ENCODE results near the gene FER. TPM values are rescaled to one million over a fixed set of nuclear protein-coding genes. Genes with fewer than 3 reads are reported as not detected.

FER gene
- total and polyA plus RNA-seq, 12 donors: 1.4 to 21.9 (median 14.9) TPM

DNA sequence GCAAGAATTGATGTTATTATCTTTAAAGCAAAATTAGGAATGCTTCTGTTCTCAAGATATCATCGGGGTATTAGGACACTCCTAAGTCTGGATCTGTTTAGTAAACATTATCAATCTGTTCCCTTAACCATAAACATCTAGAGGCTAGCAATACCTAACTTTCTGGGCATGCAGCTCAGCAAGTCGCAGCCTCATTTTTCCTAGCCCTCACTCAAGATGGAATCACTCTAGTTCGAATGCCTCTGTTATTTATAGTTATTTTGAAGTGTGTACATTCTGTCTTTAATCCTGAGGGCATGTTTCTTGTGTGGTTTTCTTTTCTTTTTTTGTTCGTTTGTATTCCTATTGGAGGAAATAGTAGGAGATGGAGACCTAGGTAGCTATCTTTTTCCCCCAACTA, 66.9 kb downstream of the FER start:
- intact Hi-C loops (cut with DNase I): no loop called here
- Histone ChIP-seq H3K27me3 (no peaks in the 10 kb centered on the region), H3K9me3 (peaks cover 0 to 13% (median 0%) of the 10 kb centered on the region in 11 donors), H3K27ac (no peak overlapping the region), H3K36me3 (no peaks in the 10 kb centered on the region), H3K4me3 (peak overlapping the region in 3 of 10 donors; percentile 1 to 12 (median 8)), H3K4me1 (peaks cover 0 to 17% (median 8%) of the 10 kb centered on the region in 9 donors)
- TF ChIP-seq, protein P1, sequence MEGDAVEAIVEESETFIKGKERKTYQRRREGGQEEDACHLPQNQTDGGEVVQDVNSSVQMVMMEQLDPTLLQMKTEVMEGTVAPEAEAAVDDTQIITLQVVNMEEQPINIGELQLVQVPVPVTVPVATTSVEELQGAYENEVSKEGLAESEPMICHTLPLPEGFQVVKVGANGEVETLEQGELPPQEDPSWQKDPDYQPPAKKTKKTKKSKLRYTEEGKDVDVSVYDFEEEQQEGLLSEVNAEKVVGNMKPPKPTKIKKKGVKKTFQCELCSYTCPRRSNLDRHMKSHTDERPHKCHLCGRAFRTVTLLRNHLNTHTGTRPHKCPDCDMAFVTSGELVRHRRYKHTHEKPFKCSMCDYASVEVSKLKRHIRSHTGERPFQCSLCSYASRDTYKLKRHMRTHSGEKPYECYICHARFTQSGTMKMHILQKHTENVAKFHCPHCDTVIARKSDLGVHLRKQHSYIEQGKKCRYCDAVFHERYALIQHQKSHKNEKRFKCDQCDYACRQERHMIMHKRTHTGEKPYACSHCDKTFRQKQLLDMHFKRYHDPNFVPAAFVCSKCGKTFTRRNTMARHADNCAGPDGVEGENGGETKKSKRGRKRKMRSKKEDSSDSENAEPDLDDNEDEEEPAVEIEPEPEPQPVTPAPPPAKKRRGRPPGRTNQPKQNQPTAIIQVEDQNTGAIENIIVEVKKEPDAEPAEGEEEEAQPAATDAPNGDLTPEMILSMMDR (IDR thresholded peaks at IDR 0.05): no peak
- WGBS, 2 donors: 56 to 60% methylated on average over 4 of the region's 4 CpGs
- DNase-seq (no peak), ATAC-seq (no peak)

DNA sequence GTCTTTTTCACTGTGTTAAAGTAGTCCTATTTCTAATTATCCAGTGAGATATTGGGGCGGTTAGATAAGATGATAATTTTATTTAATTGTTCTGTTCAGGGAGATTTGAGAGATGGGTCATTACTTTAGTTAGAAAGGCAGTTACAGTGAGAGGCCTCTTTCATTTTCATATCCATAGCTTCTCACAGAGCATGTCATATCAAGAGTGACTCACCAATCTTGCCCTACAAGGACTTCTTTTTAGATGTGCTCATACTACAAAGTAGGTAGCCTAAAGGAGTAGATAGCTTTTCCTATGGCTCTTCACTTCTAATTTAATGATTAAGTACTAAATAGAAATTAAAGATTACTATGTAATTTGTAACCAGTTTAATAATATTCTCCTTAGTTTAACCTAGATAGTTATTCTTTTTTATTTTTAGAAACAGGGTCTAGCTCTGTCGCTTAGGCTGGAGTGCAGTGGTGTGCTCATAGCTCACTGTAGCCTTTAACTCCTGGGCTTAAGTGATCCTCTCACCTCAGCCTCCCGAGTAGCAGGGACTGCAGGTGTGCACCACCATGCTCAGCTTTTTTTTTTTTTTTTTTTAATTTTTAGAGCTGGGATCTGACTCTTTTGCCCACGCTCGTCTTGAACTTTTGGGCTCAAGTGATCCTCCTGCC, 71.0 kb downstream of the FER start:
- DNase-seq: no peak
- Histone ChIP-seq H3K27ac (no peak overlapping the region), H3K4me1 (peaks cover 0 to 26% (median 10%) of the 10 kb centered on the region in 9 donors), H3K9me3 (peaks cover 0 to 9% (median 0%) of the 10 kb centered on the region in 11 donors), H3K36me3 (no peaks in the 10 kb centered on the region), H3K4me3 (no peak overlapping the region), H3K27me3 (no peaks in the 10 kb centered on the region)
- 97 to 99% methylated on average over 5 of the region's 5 CpGs for WGBS, 2 donors
- TF ChIP-seq, protein P1 (IDR thresholded peaks at IDR 0.05): no peak
- intact Hi-C loops (cut with DNase I): no loop called here
- no peak for ATAC-seq

DNA sequence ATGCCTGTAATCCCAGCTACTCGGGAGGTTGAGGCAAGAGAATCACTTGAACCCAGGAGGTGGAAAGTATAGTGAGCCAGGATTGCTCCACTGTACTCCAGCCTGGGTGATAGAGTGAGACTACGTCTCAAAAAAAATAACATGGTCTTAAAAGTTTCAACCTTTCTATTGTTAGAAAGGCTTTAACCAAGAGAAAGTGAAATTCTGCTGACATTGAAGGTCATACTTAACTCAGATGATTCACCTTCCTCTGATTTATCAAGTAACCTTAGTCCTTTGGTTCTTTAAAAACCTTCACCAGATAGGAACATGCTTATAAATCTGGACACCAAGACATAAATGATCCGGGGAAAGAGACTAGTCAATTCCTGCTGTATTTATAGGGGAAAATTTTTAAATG, 73.3 kb downstream of the FER start:
- 94% methylated on average over 3 of the region's 3 CpGs for WGBS, 2 donors
- H3K27ac ChIP-seq: no peak overlapping the region
- no peaks in the 10 kb centered on the region for H3K36me3 ChIP-seq

DNA sequence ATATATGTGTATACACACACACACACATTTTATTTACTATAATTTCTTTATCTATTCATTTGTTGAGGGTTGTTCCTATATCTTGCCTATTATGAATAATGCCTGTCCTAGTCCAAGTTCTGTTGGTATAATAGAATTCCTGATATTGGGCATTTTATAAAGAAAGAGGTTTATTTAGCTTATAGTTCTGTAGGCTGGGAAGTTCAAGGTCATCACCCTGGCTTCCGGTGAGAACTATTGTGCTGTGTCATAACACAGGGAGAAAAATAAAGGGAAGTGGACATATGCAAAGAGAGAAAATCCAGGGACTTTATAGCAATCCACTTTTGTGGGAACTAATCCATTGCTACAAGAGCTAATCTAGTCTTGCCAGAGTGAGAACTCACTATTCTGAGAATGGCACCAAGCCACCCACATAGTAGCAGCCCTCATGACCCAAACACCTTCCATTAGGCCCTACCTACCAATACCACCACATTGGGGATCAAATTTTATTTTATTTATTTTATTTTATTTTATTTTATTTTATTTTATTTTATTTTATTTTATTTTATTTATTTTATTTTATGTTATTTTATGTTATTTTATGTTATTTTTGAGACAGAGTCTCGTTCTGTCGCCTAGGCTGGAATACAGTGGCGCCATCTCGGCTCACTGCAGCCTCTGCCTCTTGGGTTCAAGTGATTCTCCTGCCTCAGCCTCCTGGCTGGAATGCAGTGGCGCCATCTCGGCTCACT, 74.7 kb downstream of the FER start:
- no peak for ATAC-seq
- 96 to 97% methylated on average over 7 of the region's 7 CpGs for WGBS, 2 donors
- TF ChIP-seq, protein P1 (IDR thresholded peaks at IDR 0.05): no peak

More for the DNA sequence above, 73.3 kb downstream of the FER start:
- Histone ChIP-seq H3K27me3 (no peaks in the 10 kb centered on the region), H3K9me3 (peaks cover 0 to 9% (median 0%) of the 10 kb centered on the region in 11 donors), H3K4me3 (no peak overlapping the region), H3K4me1 (peaks cover 0 to 12% (median 9%) of the 10 kb centered on the region in 9 donors)
- DNase-seq (no peak), ATAC-seq (no peak)
- TF ChIP-seq, protein P1 (IDR thresholded peaks at IDR 0.05): no peak
- intact Hi-C loops (cut with DNase I): no loop called here

More for the DNA sequence above, 74.7 kb downstream of the FER start:
- Histone ChIP-seq H3K27ac (no peak overlapping the region), H3K4me3 (no peak overlapping the region), H3K9me3 (peaks cover 0 to 9% (median 0%) of the 10 kb centered on the region in 11 donors), H3K36me3 (no peaks in the 10 kb centered on the region), H3K4me1 (peaks cover 0 to 12% (median 9%) of the 10 kb centered on the region in 9 donors), H3K27me3 (no peaks in the 10 kb centered on the region)
- no peak for DNase-seq
- intact Hi-C loops (cut with DNase I): no loop called here

All from heart right ventricle (tissue), 16 donors.